Pancreas (tissue), 10 donors: ENCODE results near the gene CUZD1. TPM values are rescaled to one million over a fixed set of nuclear protein-coding genes. Genes with fewer than 3 reads are reported as not detected.
"Not testable (repeated sequence)": the region's sequence is repeated elsewhere in the genome, so short reads cannot be mapped to it uniquely, and the experiment has no call there.

Experiments
- ATAC-seq, 4 donors: fragments of 200-7000 bp; cut with Tn5 transposase; one replicate each; pipeline versions ENCODE4 v1.8.0 to v1.9.1; 2020; ENCODE audit warnings: mild to moderate bottlenecking in 4 of 4, moderate library complexity in 4 of 4
- DNase-seq, 6 donors: peaks; one replicate each; pipeline ENCODE4 v3.0.0-alpha.2; 2020
- FAIRE-seq: peaks from 2 replicates; lab custom pipeline; 2012; peaks lifted over from hg19 to GRCh38; lab: Jason Lieb, UNC
- H3K27ac ChIP-seq, 4 donors: fragments of 200-600 bp; sonication (generic); 1 replicate in 3 of 4; 2 replicates in 1 of 4; pipeline versions ENCODE4 v1.5.0 to v1.8.0; 2020
- H3K27me3 ChIP-seq, 4 donors: fragments of 200-600 bp; one replicate each; pipeline ENCODE4 v1.8.0; 2021
- H3K36me3 ChIP-seq, 3 donors: fragments of 200-600 bp; sonication (generic) in 1 of 3; one replicate each; pipeline versions ENCODE4 v1.5.0 to v1.8.0; 2020 to 2021
- H3K4me1 ChIP-seq, 3 donors: fragments of 200-600 bp; one replicate each; pipeline ENCODE4 v1.8.0; 2021
- H3K4me3 ChIP-seq, 4 donors: fragments of 200-600 bp; sonication (generic) in 2 of 4; one replicate each; pipeline versions ENCODE4 v1.5.0 to v1.8.0; 2020 to 2021
- H3K9me3 ChIP-seq, 4 donors: fragments of 200-600 bp; one replicate each; pipeline ENCODE4 v1.8.0; 2021
- CTCF ChIP-seq, 4 donors: fragments of 200-600 bp; sonication (generic) in 3 of 4; IDR thresholded peaks; one replicate each; pipeline versions ENCODE4 v1.5.0 to v1.8.0; 2021; ENCODE audit warnings: antibody characterized with exemption in 4 of 4
- whole genome bisulfite sequencing, 2 donors: extraction: QIAGEN DNeasy Blood & Tissue Kit; methylation state at CpG; one replicate each; pipeline ENCODE4 v1.1.7; 2013; 5-methylcytosine and 5-hydroxymethylcytosine counted together
- intact Hi-C, 3 donors: fragments of 100-400 bp; cut with DNase I; formaldehyde crosslinking; loops; one replicate each; pipeline versions ENCODE4 v1.11.1 to v1.14.2; 2022
- polyA plus RNA-seq, 2 donors: library from polyadenylated mRNA; stranded (reverse); fragments of 200-250 nt; gene quantifications; one replicate each; pipeline ENCODE4 v1.2.3, GENCODE V29; 2013
- total RNA-seq, 6 donors: library from RNA; stranded (reverse); fragmentation: NEBNext Ultra II Directional in 4 of 6; extraction: Animal tissue kit (Norgen Biotek cat#: 25700) in 4 of 6; gene quantifications; one replicate each; pipeline versions ENCODE4 v1.2.1 to v1.2.4, GENCODE V29; 2021 to 2023
- donor health status: healthy with polysubstance abuse.
- donor health status: DM: no; HTN: no; CAD: no; lungs with moderate emphysema.
- donor health status: DM: no; HTN: no; CAD: no.
- donor health status: control.
- donor health status: control.
- donor health status: Bipolar disorder and iron deficiency.
- donor health status: DM: yes; HTN: yes; CAD: no.
- donor health status: DM: no; HTN: no; CAD: no.
- donor health status: DM: no; HTN: no; CAD: no.
- donor health status: DM: yes; HTN: yes; CAD: no.

The CUZD1 gene
- total and polyA plus RNA-seq, 8 donors = 734 to 3,085 (median 2,038) TPM

GRCh38 chr10:122863216-122864193 is 17.8 kb upstream of the CUZD1 start:
- 78 to 86% methylated on average over 2 of the region's 2 CpGs for WGBS, 2 donors
- intact Hi-C loops = no loop called here
- H3K4me3 ChIP-seq = no peak overlapping the region
- H3K9me3 ChIP-seq = no peaks in the 10 kb centered on the region
- H3K36me3 ChIP-seq = no peaks in the 10 kb centered on the region
- no peak for TF ChIP-seq CTCF (IDR thresholded peaks at IDR 0.05)
- DNase-seq (no peak), FAIRE-seq (no peak), ATAC-seq (peak; percentile 45 to 63 (median 60))
- H3K27me3 ChIP-seq = no peaks in the 10 kb centered on the region
- H3K4me1 ChIP-seq = peaks cover 12 to 38% (median 27%) of the 10 kb centered on the region in 3 donors
- no peak overlapping the region for H3K27ac ChIP-seq

GRCh38 chr10:122861711-122862161 is 16.1 kb upstream of the CUZD1 start:
- Histone ChIP-seq H3K27me3 (no peaks in the 10 kb centered on the region), H3K4me3 (no peak overlapping the region), H3K4me1 (peaks cover 12 to 38% (median 27%) of the 10 kb centered on the region in 3 donors), H3K36me3 (no peaks in the 10 kb centered on the region), H3K27ac (no peak overlapping the region), H3K9me3 (no peaks in the 10 kb centered on the region)
- no peak for FAIRE-seq
- 28 to 36% methylated on average over 1 of the region's 1 CpG for WGBS, 2 donors
- no peak for TF ChIP-seq CTCF (IDR thresholded peaks at IDR 0.05)
- intact Hi-C loops = no loop called here
- DNase-seq = no peak
- ATAC-seq = peak in 1 of 4 donors; percentile 37

GRCh38 chr10:122859527-122859926 is 13.9 kb upstream of the CUZD1 start:
- WGBS, 2 donors = 98 to 100% methylated on average over 1 of the region's 1 CpG
- no peak for TF ChIP-seq CTCF (IDR thresholded peaks at IDR 0.05)

GRCh38 chr10:122858042-122858441 is 12.4 kb upstream of the CUZD1 start:
- FAIRE-seq, H3K4me1 ChIP-seq: not testable (repeated sequence)
- 94 to 100% methylated on average over 5 of the region's 5 CpGs for WGBS, 2 donors

More at GRCh38 chr10:122859527-122859926, 13.9 kb upstream of the CUZD1 start:
- Histone ChIP-seq H3K4me3 (no peak overlapping the region), H3K9me3 (no peaks in the 10 kb centered on the region), H3K27ac (no peak overlapping the region), H3K27me3 (no peaks in the 10 kb centered on the region), H3K36me3 (no peaks in the 10 kb centered on the region), H3K4me1 (peaks cover 6 to 19% (median 15%) of the 10 kb centered on the region in 3 donors)
- intact Hi-C loops = no loop called here
- FAIRE-seq = no peak
- no peak for DNase-seq
- ATAC-seq = no peak

DNA sequence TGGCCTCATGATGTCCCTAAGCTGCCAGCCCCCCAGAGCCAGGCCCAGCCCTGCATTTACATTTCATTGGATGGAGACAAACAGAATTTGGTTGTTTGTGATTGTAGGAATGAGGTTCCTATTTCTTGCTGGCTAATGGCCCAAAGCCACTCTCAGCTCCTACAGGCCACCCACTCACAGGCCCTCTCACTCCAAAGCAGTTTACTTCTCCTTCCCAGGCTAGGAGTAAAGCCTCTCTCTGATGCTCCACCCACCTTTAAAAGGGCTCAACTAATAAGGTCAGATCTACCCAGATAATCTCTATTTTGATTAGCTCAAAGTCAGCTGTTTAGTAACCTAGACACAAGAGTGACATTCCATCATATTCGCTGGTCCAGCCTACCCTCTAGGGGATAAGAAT is 11.2 kb upstream of the CUZD1 start:
- no peak for TF ChIP-seq CTCF (IDR thresholded peaks at IDR 0.05)
- Histone ChIP-seq H3K36me3 (no peaks in the 10 kb centered on the region), H3K4me3 (no peak overlapping the region), H3K9me3 (no peaks in the 10 kb centered on the region), H3K4me1 (peaks cover 2 to 14% (median 13%) of the 10 kb centered on the region in 3 donors), H3K27me3 (no peaks in the 10 kb centered on the region), H3K27ac (no peak overlapping the region)
- no peak for DNase-seq
- FAIRE-seq = no peak
- 96 to 99% methylated on average over 1 of the region's 1 CpG for WGBS, 2 donors
- intact Hi-C loops = no loop called here
- no peak for ATAC-seq

More at GRCh38 chr10:122858042-122858441, 12.4 kb upstream of the CUZD1 start:
- H3K9me3 ChIP-seq, H3K27ac ChIP-seq, H3K36me3 ChIP-seq, H3K4me3 ChIP-seq, H3K27me3 ChIP-seq, intact Hi-C loops, ATAC-seq, DNase-seq: not testable (repeated sequence)
